ENCODE results near the gene NOB1.
"Not testable (repeated sequence)": the region's sequence is repeated elsewhere in the genome, so short reads cannot be mapped to it uniquely, and the experiment has no call there.

Gene NOB1

GRCh38 chr16:69754469-69755310 is at the start of gene NOB1:
NOB1 (minus strand) TSS chr16:69754926; CDS start chr16:69754910, 16 bp downstream.
- Mint-ChIP-seq H3K27me3 (no peaks in the 10 kb centered on the region), H3K36me3 (peaks cover 9% of the 10 kb centered on the region)

DNA sequence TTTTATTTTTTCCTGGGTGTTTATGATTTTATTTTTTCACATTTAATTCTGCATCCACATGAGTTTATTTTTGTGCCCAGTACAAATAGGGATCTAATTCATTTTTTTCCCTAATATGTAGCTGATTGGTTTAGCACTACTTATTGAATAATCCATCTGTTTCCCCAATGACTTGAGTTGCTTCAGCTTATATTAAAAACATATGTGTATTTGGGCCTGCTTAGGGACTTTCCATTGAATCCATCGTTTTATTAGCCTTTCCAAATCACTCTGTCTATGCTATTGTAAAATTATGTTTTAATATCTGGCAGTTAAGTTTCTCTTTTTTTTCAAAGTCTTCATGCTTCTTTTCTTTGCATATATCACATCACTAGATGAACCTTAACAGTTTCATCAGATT is 49.6 kb upstream of the NOB1 start:
- Mint-ChIP-seq H3K27ac (no peak overlapping the region), H3K27me3 (no peaks in the 10 kb centered on the region), H3K4me1 (ENCODE audit: low read depth) (no peaks in the 10 kb centered on the region), H3K36me3 (peaks cover 2% of the 10 kb centered on the region), H3K9me3 (ENCODE audit: low read depth) (no peaks in the 10 kb centered on the region), H3K4me3 (no peak overlapping the region)

More at GRCh38 chr16:69754469-69755310, at the start of gene NOB1:
- Mint-ChIP-seq H3K4me3 (peak within 1 kb of the TSS; percentile 100), H3K9me3 (ENCODE audit: low read depth) (no peaks in the 10 kb centered on the region), H3K27ac (peak within 1 kb of the TSS; percentile 100), H3K4me1 (ENCODE audit: low read depth) (peaks cover 24% of the 10 kb centered on the region)

GRCh38 chr16:69799611-69800031 is 44.9 kb upstream of the NOB1 start:
- Mint-ChIP-seq H3K27ac (no peak overlapping the region), H3K4me3 (no peak overlapping the region), H3K36me3 (no peaks in the 10 kb centered on the region), H3K4me1 (ENCODE audit: low read depth) (no peaks in the 10 kb centered on the region), H3K27me3 (no peaks in the 10 kb centered on the region), H3K9me3 (ENCODE audit: low read depth) (no peaks in the 10 kb centered on the region)

- no peaks in the 10 kb centered on the region for H3K36me3 Mint-ChIP-seq
- no peaks in the 10 kb centered on the region for H3K4me1 Mint-ChIP-seq (ENCODE audit: low read depth)
- no peaks in the 10 kb centered on the region for H3K27me3 Mint-ChIP-seq
- no peak overlapping the region for H3K4me3 Mint-ChIP-seq
- no peak overlapping the region for H3K27ac Mint-ChIP-seq
- H3K9me3 Mint-ChIP-seq (ENCODE audit: low read depth) = no peaks in the 10 kb centered on the region
These were observed 43.7 kb upstream of the NOB1 start for GRCh38 chr16:69798466-69798865.

DNA sequence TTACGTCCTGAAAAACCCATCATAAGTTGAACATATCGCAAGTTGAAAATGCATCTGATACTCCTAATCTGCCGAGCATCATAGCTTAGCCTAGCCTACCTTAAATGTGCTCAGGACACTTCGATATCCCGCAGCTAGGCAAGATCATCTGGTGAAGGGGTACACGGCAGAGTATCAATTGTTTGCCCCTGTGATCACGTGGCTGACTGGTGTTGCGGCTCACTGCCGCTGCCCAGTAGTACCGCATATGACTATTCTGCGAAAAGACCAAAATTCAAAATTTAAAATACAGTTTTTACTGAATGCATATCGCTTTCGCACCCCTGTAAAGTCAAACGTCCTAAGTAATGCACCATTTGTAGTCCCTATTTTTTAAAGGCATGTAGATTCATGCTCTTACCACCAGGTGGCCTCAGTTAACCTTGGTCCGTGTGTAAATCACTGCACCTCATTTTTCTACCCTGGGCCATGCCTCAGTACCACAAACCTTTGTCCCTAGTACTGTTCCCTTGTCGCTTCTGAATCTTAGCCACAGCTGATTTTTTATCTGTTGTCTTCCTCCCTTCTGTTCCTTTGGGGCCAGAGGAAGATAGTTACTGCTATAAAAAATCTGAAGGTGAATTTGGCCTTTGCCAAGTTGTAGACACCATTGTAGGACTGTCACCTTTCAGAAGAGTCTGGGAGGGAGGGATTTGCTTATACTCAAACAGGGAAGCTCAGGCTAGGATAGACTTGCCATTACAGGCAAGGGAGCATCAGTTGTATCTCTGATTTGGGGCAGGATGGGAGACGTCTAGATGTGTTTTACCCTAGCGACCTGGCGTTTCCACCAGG is 41.8 kb upstream of the NOB1 start:
- Mint-ChIP-seq H3K36me3 (peaks cover 2% of the 10 kb centered on the region), H3K4me1 (ENCODE audit: low read depth) (no peaks in the 10 kb centered on the region), H3K27ac (no peak overlapping the region), H3K4me3 (no peak overlapping the region), H3K9me3 (ENCODE audit: low read depth) (no peaks in the 10 kb centered on the region), H3K27me3 (no peaks in the 10 kb centered on the region)

DNA sequence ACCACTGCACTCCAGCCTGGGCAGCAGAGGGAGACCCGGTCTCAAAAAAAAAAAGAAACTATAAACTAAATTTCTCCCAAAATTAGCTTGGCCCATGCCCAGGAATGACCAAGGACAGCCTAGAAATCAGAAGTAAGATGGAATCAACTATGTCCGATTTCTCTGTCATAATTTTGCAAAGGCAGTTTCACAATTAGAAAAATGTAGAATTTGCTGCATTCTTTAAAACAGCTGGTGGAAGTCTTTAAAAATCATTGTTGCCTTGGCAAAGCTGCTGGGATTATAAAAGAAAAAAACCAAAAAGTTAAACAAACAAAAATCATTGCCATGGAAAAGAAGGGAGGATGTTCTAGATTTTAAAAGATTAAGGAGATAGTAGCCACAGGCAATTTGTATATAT is 39.8 kb upstream of the NOB1 start:
- H3K9me3 Mint-ChIP-seq (ENCODE audit: low read depth) = no peaks in the 10 kb centered on the region
- H3K27ac Mint-ChIP-seq = no peak overlapping the region
- no peak overlapping the region for H3K4me3 Mint-ChIP-seq
- H3K36me3 Mint-ChIP-seq = peaks cover 2% of the 10 kb centered on the region
- no peaks in the 10 kb centered on the region for H3K27me3 Mint-ChIP-seq
- H3K4me1 Mint-ChIP-seq (ENCODE audit: low read depth) = no peaks in the 10 kb centered on the region

GRCh38 chr16:69793526-69793925 is 38.8 kb upstream of the NOB1 start:
- peaks cover 3% of the 10 kb centered on the region for H3K36me3 Mint-ChIP-seq
- no peaks in the 10 kb centered on the region for H3K4me1 Mint-ChIP-seq (ENCODE audit: low read depth)
- no peak overlapping the region for H3K4me3 Mint-ChIP-seq
- no peak overlapping the region for H3K27ac Mint-ChIP-seq
- no peaks in the 10 kb centered on the region for H3K27me3 Mint-ChIP-seq
- no peaks in the 10 kb centered on the region for H3K9me3 Mint-ChIP-seq (ENCODE audit: low read depth)

- not testable (repeated sequence) for H3K4me3 Mint-ChIP-seq; H3K4me1 Mint-ChIP-seq (ENCODE audit: low read depth)
These were observed 36.7 kb upstream of the NOB1 start for GRCh38 chr16:69791391-69791847.

GRCh38 chr16:69787883-69788282 is 33.2 kb upstream of the NOB1 start:
- H3K27me3 Mint-ChIP-seq = no peaks in the 10 kb centered on the region
- H3K9me3 Mint-ChIP-seq (ENCODE audit: low read depth) = no peaks in the 10 kb centered on the region
- no peaks in the 10 kb centered on the region for H3K4me1 Mint-ChIP-seq (ENCODE audit: low read depth)
- no peak overlapping the region for H3K4me3 Mint-ChIP-seq
- no peak overlapping the region for H3K27ac Mint-ChIP-seq
- H3K36me3 Mint-ChIP-seq = peaks cover 8% of the 10 kb centered on the region

More at GRCh38 chr16:69791391-69791847, 36.7 kb upstream of the NOB1 start:
- H3K27me3 Mint-ChIP-seq; H3K27ac Mint-ChIP-seq; H3K9me3 Mint-ChIP-seq (ENCODE audit: low read depth): not testable (repeated sequence)
- H3K36me3 Mint-ChIP-seq = peaks cover 10% of the 10 kb centered on the region

- no peak overlapping the region for H3K4me3 Mint-ChIP-seq
- H3K27me3 Mint-ChIP-seq = no peaks in the 10 kb centered on the region
- H3K27ac Mint-ChIP-seq = no peak overlapping the region
- peaks cover 6% of the 10 kb centered on the region for H3K4me1 Mint-ChIP-seq (ENCODE audit: low read depth)
- peaks cover 11% of the 10 kb centered on the region for H3K36me3 Mint-ChIP-seq
- H3K9me3 Mint-ChIP-seq (ENCODE audit: low read depth) = no peaks in the 10 kb centered on the region
These were observed 29.9 kb upstream of the NOB1 start for GRCh38 chr16:69784586-69784985.

DNA sequence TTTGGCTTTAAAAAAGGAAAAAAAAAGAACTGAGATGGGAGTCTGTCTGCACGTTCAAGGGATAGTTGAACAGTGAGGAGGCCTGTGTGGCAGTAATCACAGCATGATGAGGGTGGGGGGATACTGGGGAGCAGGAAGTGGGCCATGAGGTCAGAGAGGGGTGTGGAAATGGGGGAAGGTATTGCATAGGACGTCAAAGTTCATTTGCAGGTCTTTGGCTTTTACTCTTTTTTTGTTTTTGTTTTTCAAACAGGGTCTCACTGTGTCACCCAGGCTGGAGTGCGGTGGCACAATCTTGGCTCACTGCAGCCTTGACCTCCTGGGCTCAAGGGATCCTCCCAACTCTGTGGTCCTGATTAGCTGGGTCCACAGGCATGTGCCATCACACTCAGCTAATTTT is 26.4 kb upstream of the NOB1 start:
- Mint-ChIP-seq H3K27ac (peak overlapping the region; percentile 2), H3K4me1 (ENCODE audit: low read depth) (peaks cover 6% of the 10 kb centered on the region), H3K4me3 (no peak overlapping the region), H3K9me3 (ENCODE audit: low read depth) (peaks cover 1% of the 10 kb centered on the region), H3K27me3 (no peaks in the 10 kb centered on the region), H3K36me3 (peaks cover 5% of the 10 kb centered on the region)

DNA sequence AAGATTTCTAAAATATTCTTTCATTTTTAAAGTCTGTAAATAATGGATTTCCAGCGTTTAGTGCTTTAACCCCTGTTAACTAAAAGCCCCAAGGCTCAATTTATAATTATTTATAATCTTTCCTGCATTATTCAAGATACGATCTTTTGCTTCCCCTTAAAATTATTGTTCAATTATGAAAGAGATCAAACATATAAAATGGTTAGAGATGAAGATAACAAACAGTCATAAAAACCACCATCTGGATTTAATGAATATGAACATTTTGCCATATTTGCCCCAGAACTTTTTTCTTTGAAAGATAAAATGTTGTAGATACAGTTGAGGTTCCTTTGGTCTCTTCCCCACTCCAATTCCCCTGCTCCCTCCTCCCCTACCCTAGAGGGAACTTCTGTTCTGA is 25.0 kb upstream of the NOB1 start:
- H3K4me3 Mint-ChIP-seq = no peak overlapping the region
- H3K9me3 Mint-ChIP-seq (ENCODE audit: low read depth) = peaks cover 10% of the 10 kb centered on the region
- peaks cover 7% of the 10 kb centered on the region for H3K4me1 Mint-ChIP-seq (ENCODE audit: low read depth)
- no peak overlapping the region for H3K27ac Mint-ChIP-seq
- H3K27me3 Mint-ChIP-seq = no peaks in the 10 kb centered on the region
- H3K36me3 Mint-ChIP-seq = peaks cover 15% of the 10 kb centered on the region

DNA sequence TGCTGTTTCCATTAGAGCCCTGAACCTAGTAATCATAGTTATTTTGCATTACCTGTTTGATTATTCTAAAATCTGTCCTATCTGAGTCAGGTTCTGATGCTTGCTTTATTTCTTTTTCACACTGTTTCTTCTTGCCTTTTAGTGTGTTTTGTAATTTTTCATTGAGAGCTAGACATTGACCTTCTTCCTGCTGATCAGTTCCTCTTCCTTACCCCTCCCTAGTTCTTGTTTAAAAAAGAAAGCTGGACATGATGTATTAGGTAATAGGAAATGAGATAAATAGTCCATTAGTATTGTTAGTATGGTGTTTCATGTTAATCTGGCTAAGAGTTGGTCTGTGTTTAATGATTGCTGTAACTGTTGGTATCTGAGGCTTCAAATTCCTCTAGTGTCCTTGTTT is 20.8 kb upstream of the NOB1 start:
- Mint-ChIP-seq H3K4me1 (ENCODE audit: low read depth) (peaks cover 26% of the 10 kb centered on the region), H3K36me3 (peaks cover 14% of the 10 kb centered on the region), H3K4me3 (no peak overlapping the region), H3K9me3 (ENCODE audit: low read depth) (peaks cover 10% of the 10 kb centered on the region), H3K27me3 (no peaks in the 10 kb centered on the region), H3K27ac (no peak overlapping the region)

DNA sequence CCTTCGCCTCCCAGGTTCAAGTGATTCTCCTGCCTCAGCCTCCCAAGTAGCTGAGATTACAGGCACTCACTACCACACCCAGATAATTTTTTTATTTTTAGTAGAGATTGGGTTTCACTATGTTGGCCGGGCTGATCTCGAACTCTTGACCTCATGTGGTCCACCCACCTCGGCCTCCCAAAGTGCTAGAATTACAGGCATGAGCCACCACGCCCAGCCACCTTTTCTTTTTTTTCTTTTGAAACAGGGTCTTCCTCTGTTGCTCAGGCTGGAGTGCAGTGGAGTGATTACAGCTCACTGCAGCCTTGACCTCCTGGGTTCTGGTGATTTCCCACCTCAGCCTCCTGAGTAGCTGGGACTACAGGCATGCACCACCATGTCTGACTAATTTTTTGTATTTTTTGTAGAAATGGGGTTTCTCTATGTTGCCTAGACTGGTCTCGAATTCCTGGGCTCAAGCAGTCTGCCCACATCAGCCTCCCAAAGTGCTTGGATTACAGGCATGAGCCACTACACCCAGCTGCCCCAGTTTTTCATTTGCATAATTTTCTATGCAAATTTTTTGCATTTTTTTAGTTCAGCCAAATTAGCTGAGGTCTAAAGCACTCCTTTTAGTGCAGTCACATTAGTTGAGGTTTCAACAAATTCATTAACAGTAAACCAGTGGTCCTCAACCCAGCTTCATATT is 18.7 kb upstream of the NOB1 start:
- Mint-ChIP-seq H3K27ac (no peak overlapping the region), H3K9me3 (ENCODE audit: low read depth) (peaks cover 10% of the 10 kb centered on the region), H3K27me3 (no peaks in the 10 kb centered on the region), H3K4me3 (no peak overlapping the region), H3K4me1 (ENCODE audit: low read depth) (peaks cover 26% of the 10 kb centered on the region), H3K36me3 (peaks cover 14% of the 10 kb centered on the region)

DNA sequence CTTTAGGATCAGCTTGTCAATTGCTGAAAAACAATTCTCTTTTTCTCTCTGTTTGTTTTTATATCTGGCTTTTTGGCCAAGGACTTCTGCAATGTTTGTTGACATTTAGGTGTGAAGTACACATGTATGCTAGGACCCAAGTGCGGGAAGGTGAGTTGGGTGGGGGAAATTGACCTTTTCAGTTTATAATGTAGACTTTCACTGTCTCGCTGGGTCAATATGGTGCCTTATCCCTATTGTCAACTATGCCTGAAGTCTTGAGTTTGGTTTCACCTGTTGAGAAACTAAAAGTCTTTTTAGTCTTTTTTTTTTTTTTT is 16.9 kb upstream of the NOB1 start:
- Mint-ChIP-seq H3K27ac (no peak overlapping the region), H3K9me3 (ENCODE audit: low read depth) (peaks cover 10% of the 10 kb centered on the region), H3K27me3 (no peaks in the 10 kb centered on the region), H3K4me3 (no peak overlapping the region), H3K36me3 (peaks cover 14% of the 10 kb centered on the region), H3K4me1 (ENCODE audit: low read depth) (peaks cover 33% of the 10 kb centered on the region)
